Measurements from ENCODE around the gene NOCT. TPM values are rescaled to one million over a fixed set of nuclear protein-coding genes. Genes with fewer than 3 reads are reported as not detected.

Gene NOCT
- total and polyA plus RNA-seq, 2 experiments from 2014 or later: 16.0 to 76.6 TPM

DNA sequence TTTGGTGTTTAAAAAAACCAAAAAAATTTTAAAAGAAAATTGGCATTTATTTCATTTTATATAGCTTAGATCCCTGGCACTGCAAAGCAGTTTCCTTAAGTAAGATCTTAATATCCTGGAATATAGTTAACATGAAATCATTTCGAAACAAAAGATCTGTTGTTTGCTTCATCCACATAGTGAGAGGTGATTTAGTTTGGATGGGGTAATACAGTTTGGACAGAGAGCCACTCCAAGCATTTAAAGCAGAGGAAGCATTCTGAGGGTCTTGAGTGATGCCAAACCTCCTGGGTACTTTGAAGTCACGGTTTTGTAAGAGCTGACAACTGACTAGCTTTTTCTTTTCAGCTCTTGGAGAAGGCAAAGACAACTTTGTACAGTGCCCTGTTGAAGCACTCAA, 28.7 kb downstream of the NOCT start:
- Histone ChIP-seq H3F3A (replicated peaks; ENCODE audit: low read depth) (peaks cover 16% of the 10 kb centered on the region), H3K4me1 (ENCODE audit: insufficient read depth) (peaks cover 19% of the 10 kb centered on the region), H3K9me2 (ENCODE audit: insufficient read depth) (no peaks in the 10 kb centered on the region), H2AFZ (no peak overlapping the region), H4K20me1 (replicated peaks; ENCODE audit: insufficient read depth) (peaks cover 24% of the 10 kb centered on the region), H3K4me2 (no peak overlapping the region), H3K36me3 (ENCODE audit: insufficient read depth) (peaks cover 26% of the 10 kb centered on the region; the same call in 1 of the 2 replicates), H3K79me2 (replicated peaks; ENCODE audit: insufficient read depth) (peaks cover 83% of the 10 kb centered on the region), H3K27me3 (ENCODE audit: insufficient read depth) (no peaks in the 10 kb centered on the region), H3K4me3 (no peak overlapping the region), H3K27ac (ENCODE audit: low read depth) (0 out of 2 replicates have a peak overlapping the region, but pooled peaks have one; percentile 26)
- Mint-ChIP-seq H3K4me3 (no peak overlapping the region), H3K36me3 (ENCODE audit: low read depth) (peaks cover 59% of the 10 kb centered on the region), H3K9me3 (no peaks in the 10 kb centered on the region), H3K27me3 (ENCODE audit: insufficient read depth, low read depth, poor library complexity) (peaks cover 4% of the 10 kb centered on the region), H3K27ac (no peak overlapping the region), H3K4me1 (peaks cover 11% of the 10 kb centered on the region)
- no peak for TF ChIP-seq EZH2 (IDR thresholded peaks at IDR 0.05; ENCODE audit: low read depth, unreplicated experiment)
- no peak for TF ChIP-seq POLR2AphosphoS5 (IDR thresholded peaks at IDR 0.05; ENCODE audit: low read depth)
- TF ChIP-seq JUNB (IDR thresholded peaks at IDR 0.05; ENCODE audit: unreplicated experiment): no peak
- no peak for TF ChIP-seq NANOG (IDR thresholded peaks at IDR 0.05; ENCODE audit: borderline replicate concordance)
- TF ChIP-seq ZNF114 (CRISPR knock-in tag; IDR thresholded peaks at IDR 0.05): no peak
- TF ChIP-seq, protein P1, sequence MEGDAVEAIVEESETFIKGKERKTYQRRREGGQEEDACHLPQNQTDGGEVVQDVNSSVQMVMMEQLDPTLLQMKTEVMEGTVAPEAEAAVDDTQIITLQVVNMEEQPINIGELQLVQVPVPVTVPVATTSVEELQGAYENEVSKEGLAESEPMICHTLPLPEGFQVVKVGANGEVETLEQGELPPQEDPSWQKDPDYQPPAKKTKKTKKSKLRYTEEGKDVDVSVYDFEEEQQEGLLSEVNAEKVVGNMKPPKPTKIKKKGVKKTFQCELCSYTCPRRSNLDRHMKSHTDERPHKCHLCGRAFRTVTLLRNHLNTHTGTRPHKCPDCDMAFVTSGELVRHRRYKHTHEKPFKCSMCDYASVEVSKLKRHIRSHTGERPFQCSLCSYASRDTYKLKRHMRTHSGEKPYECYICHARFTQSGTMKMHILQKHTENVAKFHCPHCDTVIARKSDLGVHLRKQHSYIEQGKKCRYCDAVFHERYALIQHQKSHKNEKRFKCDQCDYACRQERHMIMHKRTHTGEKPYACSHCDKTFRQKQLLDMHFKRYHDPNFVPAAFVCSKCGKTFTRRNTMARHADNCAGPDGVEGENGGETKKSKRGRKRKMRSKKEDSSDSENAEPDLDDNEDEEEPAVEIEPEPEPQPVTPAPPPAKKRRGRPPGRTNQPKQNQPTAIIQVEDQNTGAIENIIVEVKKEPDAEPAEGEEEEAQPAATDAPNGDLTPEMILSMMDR (conservative IDR thresholded peaks at IDR 0.05; ENCODE audit: low read depth in 2 of 2): no peak
- TF ChIP-seq, protein P2, sequence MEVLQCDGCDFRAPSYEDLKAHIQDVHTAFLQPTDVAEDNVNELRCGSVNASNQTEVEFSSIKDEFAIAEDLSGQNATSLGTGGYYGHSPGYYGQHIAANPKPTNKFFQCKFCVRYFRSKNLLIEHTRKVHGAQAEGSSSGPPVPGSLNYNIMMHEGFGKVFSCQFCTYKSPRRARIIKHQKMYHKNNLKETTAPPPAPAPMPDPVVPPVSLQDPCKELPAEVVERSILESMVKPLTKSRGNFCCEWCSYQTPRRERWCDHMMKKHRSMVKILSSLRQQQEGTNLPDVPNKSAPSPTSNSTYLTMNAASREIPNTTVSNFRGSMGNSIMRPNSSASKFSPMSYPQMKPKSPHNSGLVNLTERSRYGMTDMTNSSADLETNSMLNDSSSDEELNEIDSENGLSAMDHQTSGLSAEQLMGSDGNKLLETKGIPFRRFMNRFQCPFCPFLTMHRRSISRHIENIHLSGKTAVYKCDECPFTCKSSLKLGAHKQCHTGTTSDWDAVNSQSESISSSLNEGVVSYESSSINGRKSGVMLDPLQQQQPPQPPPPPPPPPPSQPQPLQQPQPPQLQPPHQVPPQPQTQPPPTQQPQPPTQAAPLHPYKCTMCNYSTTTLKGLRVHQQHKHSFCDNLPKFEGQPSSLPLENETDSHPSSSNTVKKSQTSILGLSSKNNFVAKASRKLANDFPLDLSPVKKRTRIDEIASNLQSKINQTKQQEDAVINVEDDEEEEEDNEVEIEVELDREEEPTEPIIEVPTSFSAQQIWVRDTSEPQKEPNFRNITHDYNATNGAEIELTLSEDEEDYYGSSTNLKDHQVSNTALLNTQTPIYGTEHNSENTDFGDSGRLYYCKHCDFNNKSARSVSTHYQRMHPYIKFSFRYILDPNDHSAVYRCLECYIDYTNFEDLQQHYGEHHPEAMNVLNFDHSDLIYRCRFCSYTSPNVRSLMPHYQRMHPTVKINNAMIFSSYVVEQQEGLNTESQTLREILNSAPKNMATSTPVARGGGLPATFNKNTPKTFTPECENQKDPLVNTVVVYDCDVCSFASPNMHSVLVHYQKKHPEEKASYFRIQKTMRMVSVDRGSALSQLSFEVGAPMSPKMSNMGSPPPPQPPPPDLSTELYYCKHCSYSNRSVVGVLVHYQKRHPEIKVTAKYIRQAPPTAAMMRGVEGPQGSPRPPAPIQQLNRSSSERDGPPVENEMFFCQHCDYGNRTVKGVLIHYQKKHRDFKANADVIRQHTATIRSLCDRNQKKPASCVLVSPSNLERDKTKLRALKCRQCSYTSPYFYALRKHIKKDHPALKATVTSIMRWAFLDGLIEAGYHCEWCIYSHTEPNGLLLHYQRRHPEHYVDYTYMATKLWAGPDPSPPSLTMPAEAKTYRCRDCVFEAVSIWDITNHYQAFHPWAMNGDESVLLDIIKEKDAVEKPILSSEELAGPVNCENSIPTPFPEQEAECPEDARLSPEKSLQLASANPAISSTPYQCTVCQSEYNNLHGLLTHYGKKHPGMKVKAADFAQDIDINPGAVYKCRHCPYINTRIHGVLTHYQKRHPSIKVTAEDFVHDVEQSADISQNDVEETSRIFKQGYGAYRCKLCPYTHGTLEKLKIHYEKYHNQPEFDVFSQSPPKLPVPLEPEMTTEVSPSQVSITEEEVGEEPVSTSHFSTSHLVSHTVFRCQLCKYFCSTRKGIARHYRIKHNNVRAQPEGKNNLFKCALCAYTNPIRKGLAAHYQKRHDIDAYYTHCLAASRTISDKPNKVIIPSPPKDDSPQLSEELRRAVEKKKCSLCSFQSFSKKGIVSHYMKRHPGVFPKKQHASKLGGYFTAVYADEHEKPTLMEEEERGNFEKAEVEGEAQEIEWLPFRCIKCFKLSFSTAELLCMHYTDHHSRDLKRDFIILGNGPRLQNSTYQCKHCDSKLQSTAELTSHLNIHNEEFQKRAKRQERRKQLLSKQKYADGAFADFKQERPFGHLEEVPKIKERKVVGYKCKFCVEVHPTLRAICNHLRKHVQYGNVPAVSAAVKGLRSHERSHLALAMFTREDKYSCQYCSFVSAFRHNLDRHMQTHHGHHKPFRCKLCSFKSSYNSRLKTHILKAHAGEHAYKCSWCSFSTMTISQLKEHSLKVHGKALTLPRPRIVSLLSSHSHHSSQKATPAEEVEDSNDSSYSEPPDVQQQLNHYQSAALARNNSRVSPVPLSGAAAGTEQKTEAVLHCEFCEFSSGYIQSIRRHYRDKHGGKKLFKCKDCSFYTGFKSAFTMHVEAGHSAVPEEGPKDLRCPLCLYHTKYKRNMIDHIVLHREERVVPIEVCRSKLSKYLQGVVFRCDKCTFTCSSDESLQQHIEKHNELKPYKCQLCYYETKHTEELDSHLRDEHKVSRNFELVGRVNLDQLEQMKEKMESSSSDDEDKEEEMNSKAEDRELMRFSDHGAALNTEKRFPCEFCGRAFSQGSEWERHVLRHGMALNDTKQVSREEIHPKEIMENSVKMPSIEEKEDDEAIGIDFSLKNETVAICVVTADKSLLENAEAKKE (CRISPR knock-in tag; IDR thresholded peaks at IDR 0.05): no peak
- TF ChIP-seq STAT1 (IDR thresholded peaks at IDR 0.05; ENCODE audit: unreplicated experiment): no peak
- no peak for TF ChIP-seq EZH2phosphoT487 (IDR thresholded peaks at IDR 0.05; ENCODE audit: unreplicated experiment)
- no peak for TF ChIP-seq ZNF331 (CRISPR knock-in tag; IDR thresholded peaks at IDR 0.05; ENCODE audit: low read depth)
- TF ChIP-seq, protein P3, sequence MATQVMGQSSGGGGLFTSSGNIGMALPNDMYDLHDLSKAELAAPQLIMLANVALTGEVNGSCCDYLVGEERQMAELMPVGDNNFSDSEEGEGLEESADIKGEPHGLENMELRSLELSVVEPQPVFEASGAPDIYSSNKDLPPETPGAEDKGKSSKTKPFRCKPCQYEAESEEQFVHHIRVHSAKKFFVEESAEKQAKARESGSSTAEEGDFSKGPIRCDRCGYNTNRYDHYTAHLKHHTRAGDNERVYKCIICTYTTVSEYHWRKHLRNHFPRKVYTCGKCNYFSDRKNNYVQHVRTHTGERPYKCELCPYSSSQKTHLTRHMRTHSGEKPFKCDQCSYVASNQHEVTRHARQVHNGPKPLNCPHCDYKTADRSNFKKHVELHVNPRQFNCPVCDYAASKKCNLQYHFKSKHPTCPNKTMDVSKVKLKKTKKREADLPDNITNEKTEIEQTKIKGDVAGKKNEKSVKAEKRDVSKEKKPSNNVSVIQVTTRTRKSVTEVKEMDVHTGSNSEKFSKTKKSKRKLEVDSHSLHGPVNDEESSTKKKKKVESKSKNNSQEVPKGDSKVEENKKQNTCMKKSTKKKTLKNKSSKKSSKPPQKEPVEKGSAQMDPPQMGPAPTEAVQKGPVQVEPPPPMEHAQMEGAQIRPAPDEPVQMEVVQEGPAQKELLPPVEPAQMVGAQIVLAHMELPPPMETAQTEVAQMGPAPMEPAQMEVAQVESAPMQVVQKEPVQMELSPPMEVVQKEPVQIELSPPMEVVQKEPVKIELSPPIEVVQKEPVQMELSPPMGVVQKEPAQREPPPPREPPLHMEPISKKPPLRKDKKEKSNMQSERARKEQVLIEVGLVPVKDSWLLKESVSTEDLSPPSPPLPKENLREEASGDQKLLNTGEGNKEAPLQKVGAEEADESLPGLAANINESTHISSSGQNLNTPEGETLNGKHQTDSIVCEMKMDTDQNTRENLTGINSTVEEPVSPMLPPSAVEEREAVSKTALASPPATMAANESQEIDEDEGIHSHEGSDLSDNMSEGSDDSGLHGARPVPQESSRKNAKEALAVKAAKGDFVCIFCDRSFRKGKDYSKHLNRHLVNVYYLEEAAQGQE (IDR thresholded peaks at IDR 0.05; ENCODE audit: unreplicated experiment): no peak
- TF ChIP-seq, protein P4, sequence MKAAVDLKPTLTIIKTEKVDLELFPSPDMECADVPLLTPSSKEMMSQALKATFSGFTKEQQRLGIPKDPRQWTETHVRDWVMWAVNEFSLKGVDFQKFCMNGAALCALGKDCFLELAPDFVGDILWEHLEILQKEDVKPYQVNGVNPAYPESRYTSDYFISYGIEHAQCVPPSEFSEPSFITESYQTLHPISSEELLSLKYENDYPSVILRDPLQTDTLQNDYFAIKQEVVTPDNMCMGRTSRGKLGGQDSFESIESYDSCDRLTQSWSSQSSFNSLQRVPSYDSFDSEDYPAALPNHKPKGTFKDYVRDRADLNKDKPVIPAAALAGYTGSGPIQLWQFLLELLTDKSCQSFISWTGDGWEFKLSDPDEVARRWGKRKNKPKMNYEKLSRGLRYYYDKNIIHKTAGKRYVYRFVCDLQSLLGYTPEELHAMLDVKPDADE (IDR thresholded peaks at IDR 0.05): no peak
- TF ChIP-seq CREB1 (CRISPR knock-in tag; IDR thresholded peaks at IDR 0.05; ENCODE audit: low read depth): no peak
- no peak for DNase-seq (ENCODE audit: low spot score)
- no peak for ATAC-seq
